ENCODE results near the gene NUFIP2.
"Not testable (repeated sequence)": the region's sequence is repeated elsewhere in the genome, so short reads cannot be mapped to it uniquely, and the experiment has no call there.

The NUFIP2 gene

DNA sequence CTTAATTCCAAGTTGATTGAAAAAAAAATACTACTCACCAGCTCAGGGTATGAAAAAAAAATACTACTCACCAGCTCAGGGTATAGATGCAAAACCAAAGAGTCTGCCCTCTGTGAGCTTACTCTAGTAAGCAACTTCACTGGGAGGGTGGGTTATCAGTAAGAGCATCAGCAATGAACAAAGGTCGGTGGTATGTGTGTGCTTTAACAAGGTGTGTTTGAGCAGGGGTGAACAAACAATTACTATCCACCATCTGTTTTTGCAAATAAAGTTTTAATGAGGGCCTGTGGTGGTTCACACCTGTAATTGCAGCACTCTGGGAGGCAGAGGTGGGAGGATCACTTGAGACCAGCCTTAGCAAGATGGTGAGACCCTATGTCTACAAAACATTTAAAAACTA, 20.0 kb downstream of the NUFIP2 start:
- no peaks in the 10 kb centered on the region for H3K4me1 ChIP-seq (ENCODE audit: control insufficient read depth, insufficient read depth, low read length)
- H3K27me3 ChIP-seq (ENCODE audit: control insufficient read depth, insufficient read depth, low read length): no peaks in the 10 kb centered on the region
- H3K9ac ChIP-seq (ENCODE audit: low read depth, low read length): no peak overlapping the region
- H3K4me3 ChIP-seq (ENCODE audit: low read length): no peak overlapping the region
- H3K36me3 ChIP-seq (ENCODE audit: insufficient read depth, low read length): peaks cover 77% of the 10 kb centered on the region
- H3K9me3 ChIP-seq (replicated peaks; ENCODE audit: low read length): no peaks in the 10 kb centered on the region
- H3K4me2 ChIP-seq (ENCODE audit: low read length): no peak overlapping the region

DNA sequence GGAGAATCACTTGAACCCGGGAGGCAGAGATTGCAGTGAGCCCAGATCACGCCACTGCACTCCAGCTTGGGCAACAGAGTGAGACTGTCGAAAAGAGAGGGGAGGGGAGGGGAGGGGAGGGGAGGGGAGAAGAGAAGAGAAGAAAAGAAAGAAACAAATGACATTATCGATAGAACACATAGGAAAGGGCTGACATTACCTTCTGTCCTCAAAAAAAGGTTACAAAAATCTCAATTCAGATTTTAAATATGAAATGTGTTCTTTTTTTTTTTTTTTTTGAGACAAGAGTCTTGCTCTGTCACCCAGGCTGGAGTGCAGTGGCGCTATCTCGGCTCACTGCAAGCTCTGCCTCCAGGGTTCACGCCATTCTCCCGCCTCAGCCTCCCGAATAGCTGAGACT, 22.0 kb downstream of the NUFIP2 start:
- not testable (repeated sequence) for H3K27me3 ChIP-seq (ENCODE audit: control insufficient read depth, insufficient read depth, low read length); H3K9me3 ChIP-seq (replicated peaks; ENCODE audit: low read length); H3K9ac ChIP-seq (ENCODE audit: low read depth, low read length); H3K4me3 ChIP-seq (ENCODE audit: low read length); H3K4me2 ChIP-seq (ENCODE audit: low read length); H3K4me1 ChIP-seq (ENCODE audit: control insufficient read depth, insufficient read depth, low read length)
- H3K36me3 ChIP-seq (ENCODE audit: insufficient read depth, low read length): peaks cover 69% of the 10 kb centered on the region

DNA sequence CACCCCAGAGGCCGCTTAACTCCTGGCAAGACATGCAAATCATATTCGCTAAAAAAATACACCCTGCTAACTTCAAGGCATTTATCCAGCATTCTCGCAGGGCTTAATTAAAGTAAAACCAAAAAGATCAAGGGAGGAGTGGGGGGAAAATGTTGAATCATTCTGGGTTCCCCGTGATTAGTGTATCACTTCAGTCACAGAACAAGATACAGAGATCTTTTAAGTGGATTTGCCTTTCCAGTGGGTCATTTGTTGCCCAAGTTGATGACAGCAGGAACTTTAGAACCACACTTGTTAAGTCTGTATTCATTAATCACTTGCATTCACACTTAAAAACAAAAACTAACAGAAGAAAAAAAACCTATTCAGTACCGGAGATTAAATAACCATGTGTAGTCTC, 30.0 kb downstream of the NUFIP2 start:
- no peaks in the 10 kb centered on the region for H3K9me3 ChIP-seq (replicated peaks; ENCODE audit: low read length)
- H3K27me3 ChIP-seq (ENCODE audit: control insufficient read depth, insufficient read depth, low read length): no peaks in the 10 kb centered on the region
- H3K4me2 ChIP-seq (ENCODE audit: low read length): no peak overlapping the region
- no peak overlapping the region for H3K9ac ChIP-seq (ENCODE audit: low read depth, low read length)
- H3K4me1 ChIP-seq (ENCODE audit: control insufficient read depth, insufficient read depth, low read length): peaks cover 4% of the 10 kb centered on the region
- peaks cover 75% of the 10 kb centered on the region for H3K36me3 ChIP-seq (ENCODE audit: insufficient read depth, low read length)
- H3K4me3 ChIP-seq (ENCODE audit: low read length): no peak overlapping the region

DNA sequence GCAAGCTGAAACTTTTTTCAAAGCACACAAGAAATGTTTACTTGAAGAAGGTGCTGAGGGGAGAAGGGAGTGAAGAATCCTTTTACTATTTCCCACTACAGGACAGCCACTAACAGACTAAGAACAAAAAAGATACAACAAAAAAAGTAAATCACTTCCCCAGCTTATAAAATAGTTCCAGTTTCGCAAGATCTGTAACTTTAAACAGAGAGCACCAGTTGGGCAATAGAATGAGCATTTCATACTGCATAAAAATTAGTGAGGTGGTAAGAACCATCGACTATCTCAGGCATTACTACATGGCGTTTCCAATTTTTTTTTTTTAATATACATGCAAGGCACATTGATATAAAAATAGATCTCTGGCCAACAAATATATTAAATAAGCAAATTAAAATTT, 36.2 kb downstream of the NUFIP2 start:
- Histone ChIP-seq H3K4me1 (ENCODE audit: control insufficient read depth, insufficient read depth, low read length) (peaks cover 52% of the 10 kb centered on the region), H3K36me3 (ENCODE audit: insufficient read depth, low read length) (peaks cover 40% of the 10 kb centered on the region), H3K9me3 (replicated peaks; ENCODE audit: low read length) (no peaks in the 10 kb centered on the region), H3K4me3 (ENCODE audit: low read length) (peak overlapping the region; percentile 6), H3K27me3 (ENCODE audit: control insufficient read depth, insufficient read depth, low read length) (no peaks in the 10 kb centered on the region), H3K4me2 (ENCODE audit: low read length) (peak overlapping the region; percentile 72), H3K9ac (ENCODE audit: low read depth, low read length) (peak overlapping the region; percentile 43)

DNA sequence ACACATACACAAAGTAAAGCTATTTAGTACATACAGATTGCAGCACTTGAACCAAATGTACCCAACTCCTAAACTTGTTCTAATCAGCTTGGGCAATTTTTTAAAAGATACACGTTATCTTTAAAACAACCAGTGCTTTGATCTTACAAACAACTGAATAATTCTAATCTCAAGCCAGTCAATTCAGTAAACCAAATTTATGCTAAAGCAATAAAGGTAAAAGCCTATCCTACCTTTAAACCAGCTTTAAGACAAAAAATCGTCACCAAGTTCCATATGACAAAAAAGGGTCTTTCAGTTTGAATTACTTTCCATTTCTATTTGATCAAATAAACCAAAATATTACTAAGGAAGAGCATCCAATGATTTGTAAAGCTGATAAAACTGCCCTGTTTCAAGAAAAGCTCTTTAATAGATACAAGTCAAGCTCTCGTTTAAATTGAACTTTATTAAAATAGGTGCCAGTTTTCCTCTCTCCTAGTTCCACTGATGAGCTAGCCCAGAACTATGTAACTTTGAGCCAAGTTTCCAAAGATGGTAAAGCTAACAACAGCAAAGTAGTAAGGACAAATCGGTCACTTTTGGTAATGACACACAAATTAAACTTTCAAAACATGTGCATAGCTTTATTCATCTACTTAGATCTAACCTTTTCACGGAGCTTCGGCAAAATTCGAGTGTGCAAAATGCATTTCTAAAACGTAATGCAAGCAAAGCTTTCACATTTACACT, 37.0 kb downstream of the NUFIP2 start:
- H3K27me3 ChIP-seq (ENCODE audit: control insufficient read depth, insufficient read depth, low read length): no peaks in the 10 kb centered on the region
- no peaks in the 10 kb centered on the region for H3K9me3 ChIP-seq (replicated peaks; ENCODE audit: low read length)
- H3K4me2 ChIP-seq (ENCODE audit: low read length): peak overlapping the region; percentile 72
- peak overlapping the region; percentile 36 for H3K9ac ChIP-seq (ENCODE audit: low read depth, low read length)
- H3K4me1 ChIP-seq (ENCODE audit: control insufficient read depth, insufficient read depth, low read length): peaks cover 60% of the 10 kb centered on the region
- peak overlapping the region; percentile 11 for H3K4me3 ChIP-seq (ENCODE audit: low read length)
- H3K36me3 ChIP-seq (ENCODE audit: insufficient read depth, low read length): peaks cover 33% of the 10 kb centered on the region

DNA sequence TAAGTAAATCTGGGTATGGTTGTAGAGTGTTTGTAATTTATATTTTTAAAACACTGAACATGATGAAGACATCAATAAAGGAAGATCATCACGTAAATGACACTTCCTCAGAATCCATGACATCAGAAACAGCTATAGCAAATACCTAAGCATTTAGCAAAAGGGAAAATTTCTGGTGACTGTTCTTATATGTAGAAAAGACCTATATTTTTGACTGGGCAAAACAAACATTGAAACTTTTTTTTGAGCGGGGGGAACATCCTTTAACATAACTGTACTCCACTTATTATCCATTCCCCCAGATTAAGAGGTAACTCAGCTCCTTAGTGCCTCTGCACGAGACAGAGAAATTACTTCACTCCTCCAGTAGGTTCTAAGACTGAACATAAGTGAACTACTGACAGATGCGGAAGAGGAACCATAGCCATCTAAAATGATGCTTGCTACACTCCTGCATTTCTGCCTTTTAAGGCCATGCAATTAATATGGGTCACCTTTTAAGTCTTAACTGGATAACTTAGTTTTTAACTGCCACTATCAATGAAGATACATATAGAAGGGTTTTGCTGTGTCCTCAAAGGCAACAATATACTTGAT, 37.9 kb downstream of the NUFIP2 start:
- no peak overlapping the region for H3K4me3 ChIP-seq (ENCODE audit: low read length)
- no peaks in the 10 kb centered on the region for H3K27me3 ChIP-seq (ENCODE audit: control insufficient read depth, insufficient read depth, low read length)
- peaks cover 24% of the 10 kb centered on the region for H3K36me3 ChIP-seq (ENCODE audit: insufficient read depth, low read length)
- peaks cover 66% of the 10 kb centered on the region for H3K4me1 ChIP-seq (ENCODE audit: control insufficient read depth, insufficient read depth, low read length)
- no peak overlapping the region for H3K4me2 ChIP-seq (ENCODE audit: low read length)
- H3K9ac ChIP-seq (ENCODE audit: low read depth, low read length): peak overlapping the region; percentile 14
- H3K9me3 ChIP-seq (replicated peaks; ENCODE audit: low read length): no peaks in the 10 kb centered on the region

DNA sequence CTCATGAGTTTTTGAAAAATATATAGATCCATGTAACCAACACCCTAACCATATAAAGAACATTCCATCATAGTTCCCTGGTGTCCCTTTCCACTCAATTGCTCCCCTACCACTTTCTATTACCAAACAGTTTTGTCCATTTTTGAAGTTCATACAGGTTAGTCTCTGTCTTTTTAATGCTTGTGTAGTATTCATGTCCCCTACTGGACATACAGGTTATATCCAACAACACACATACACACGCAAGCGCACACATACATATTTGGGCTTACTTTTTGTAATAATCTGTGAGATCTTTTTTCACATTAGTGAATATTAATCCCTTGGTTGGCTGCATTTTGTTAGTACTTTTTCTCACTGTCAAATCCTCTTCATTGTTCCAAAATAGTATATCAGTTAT, 40.9 kb downstream of the NUFIP2 start:
- Histone ChIP-seq H3K4me1 (ENCODE audit: control insufficient read depth, insufficient read depth, low read length) (peaks cover 65% of the 10 kb centered on the region), H3K9ac (ENCODE audit: low read depth, low read length) (no peak overlapping the region), H3K36me3 (ENCODE audit: insufficient read depth, low read length) (peaks cover 3% of the 10 kb centered on the region), H3K9me3 (replicated peaks; ENCODE audit: low read length) (no peaks in the 10 kb centered on the region), H3K27me3 (ENCODE audit: control insufficient read depth, insufficient read depth, low read length) (no peaks in the 10 kb centered on the region), H3K4me3 (ENCODE audit: low read length) (no peak overlapping the region), H3K4me2 (ENCODE audit: low read length) (no peak overlapping the region)

DNA sequence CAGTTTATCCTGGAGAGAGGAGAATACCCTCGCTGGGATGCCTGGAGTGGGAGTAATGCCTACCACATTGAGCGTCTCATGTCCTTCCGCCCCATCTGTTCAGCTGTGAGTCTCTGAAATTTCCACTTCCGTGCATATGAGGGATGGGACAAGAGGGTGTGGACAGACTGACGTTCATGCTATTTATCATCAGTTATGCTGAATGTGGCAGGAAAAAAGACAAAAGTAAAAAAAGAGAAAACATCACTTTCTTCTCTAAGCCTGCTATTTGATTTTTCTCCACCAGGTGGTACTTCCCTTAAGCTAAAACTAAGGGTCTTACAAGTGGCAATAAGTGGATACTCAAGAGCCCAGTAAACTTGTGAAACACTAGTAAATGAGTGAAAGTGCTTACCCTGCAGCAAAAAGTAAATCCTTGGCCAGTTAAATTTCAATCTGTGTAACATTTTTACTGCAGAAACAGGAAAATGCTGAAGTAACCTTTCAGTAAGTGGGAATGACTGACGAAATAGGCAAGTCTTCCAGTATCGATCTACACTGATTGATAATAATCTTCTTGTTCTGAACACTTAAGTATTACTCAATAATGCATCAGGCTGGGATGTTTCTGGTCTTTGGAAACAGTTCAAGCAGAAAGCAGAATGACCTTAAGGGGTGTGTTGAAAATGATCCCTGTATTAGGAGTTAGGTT, 41.7 kb downstream of the NUFIP2 start:
- Histone ChIP-seq H3K4me1 (ENCODE audit: control insufficient read depth, insufficient read depth, low read length) (peaks cover 57% of the 10 kb centered on the region), H3K36me3 (ENCODE audit: insufficient read depth, low read length) (peaks cover 3% of the 10 kb centered on the region), H3K27me3 (ENCODE audit: control insufficient read depth, insufficient read depth, low read length) (no peaks in the 10 kb centered on the region), H3K4me2 (ENCODE audit: low read length) (no peak overlapping the region), H3K9me3 (replicated peaks; ENCODE audit: low read length) (no peaks in the 10 kb centered on the region), H3K9ac (ENCODE audit: low read depth, low read length) (no peak overlapping the region), H3K4me3 (ENCODE audit: low read length) (no peak overlapping the region)

DNA sequence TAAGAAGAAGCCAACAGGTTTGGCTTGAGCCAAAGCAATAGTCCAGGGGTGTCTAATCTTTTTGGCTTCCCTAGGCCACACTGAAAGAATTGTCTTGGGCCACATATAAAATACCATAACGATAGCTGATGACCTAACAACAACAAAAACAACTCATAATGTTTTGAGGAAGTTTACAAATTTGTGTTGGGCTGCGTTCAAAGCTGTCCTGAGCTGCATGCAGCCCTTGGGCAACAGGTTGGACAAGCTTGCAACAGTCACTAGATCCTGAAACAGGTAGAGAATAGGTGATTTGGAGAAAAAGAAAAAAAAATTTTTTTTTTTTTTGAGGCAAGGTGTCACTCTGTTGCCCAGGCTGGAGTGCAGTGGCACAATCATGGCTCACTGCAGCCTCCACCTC, 42.8 kb downstream of the NUFIP2 start:
- no peak overlapping the region for H3K4me3 ChIP-seq (ENCODE audit: low read length)
- H3K4me2 ChIP-seq (ENCODE audit: low read length): no peak overlapping the region
- no peaks in the 10 kb centered on the region for H3K9me3 ChIP-seq (replicated peaks; ENCODE audit: low read length)
- H3K4me1 ChIP-seq (ENCODE audit: control insufficient read depth, insufficient read depth, low read length): peaks cover 46% of the 10 kb centered on the region
- H3K36me3 ChIP-seq (ENCODE audit: insufficient read depth, low read length): peaks cover 3% of the 10 kb centered on the region
- no peak overlapping the region for H3K9ac ChIP-seq (ENCODE audit: low read depth, low read length)
- no peaks in the 10 kb centered on the region for H3K27me3 ChIP-seq (ENCODE audit: control insufficient read depth, insufficient read depth, low read length)

DNA sequence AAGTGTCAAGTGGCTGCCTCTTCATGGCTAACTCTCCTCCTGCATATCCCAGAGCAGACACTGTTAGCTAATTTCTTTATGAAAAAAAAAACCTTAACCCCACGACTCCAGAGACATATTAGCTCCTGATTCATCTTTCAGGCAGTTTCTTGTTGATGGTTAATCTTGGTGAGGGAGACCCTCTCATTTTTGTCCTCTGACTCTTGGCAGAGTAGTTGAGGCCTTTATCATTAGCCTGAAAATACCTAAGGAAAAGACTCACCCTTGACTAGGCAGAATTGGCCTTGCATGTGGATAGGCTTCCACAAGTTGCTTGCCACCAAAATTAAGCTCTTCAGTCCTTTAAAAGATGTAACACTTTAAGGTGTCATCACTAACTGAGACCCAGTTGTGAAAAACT, 43.3 kb downstream of the NUFIP2 start:
- Histone ChIP-seq H3K9me3 (replicated peaks; ENCODE audit: low read length) (no peaks in the 10 kb centered on the region), H3K36me3 (ENCODE audit: insufficient read depth, low read length) (no peaks in the 10 kb centered on the region), H3K4me3 (ENCODE audit: low read length) (no peak overlapping the region), H3K4me1 (ENCODE audit: control insufficient read depth, insufficient read depth, low read length) (peaks cover 41% of the 10 kb centered on the region), H3K27me3 (ENCODE audit: control insufficient read depth, insufficient read depth, low read length) (no peaks in the 10 kb centered on the region), H3K4me2 (ENCODE audit: low read length) (no peak overlapping the region), H3K9ac (ENCODE audit: low read depth, low read length) (no peak overlapping the region)

DNA sequence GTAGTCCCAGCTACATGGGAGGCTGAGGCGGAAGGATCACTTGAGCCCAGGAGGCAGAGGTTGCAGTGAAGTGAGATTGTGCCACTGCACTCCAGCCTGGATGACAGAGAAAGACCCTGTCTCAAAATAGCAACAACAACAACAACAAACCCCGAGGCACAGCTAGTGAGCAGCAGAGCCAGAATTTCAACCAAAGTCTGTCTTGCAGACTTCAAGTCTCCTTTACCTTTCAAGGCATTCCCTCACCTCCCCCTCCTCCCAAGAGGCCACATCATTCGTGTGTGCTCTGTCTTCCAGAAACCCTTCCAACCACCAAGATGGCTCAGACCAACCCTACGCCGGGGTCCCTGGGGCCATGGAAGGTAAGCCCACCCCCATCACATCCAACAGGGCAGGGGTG, 45.1 kb downstream of the NUFIP2 start:
- Histone ChIP-seq H3K36me3 (ENCODE audit: insufficient read depth, low read length) (no peaks in the 10 kb centered on the region), H3K4me2 (ENCODE audit: low read length) (no peak overlapping the region), H3K9ac (ENCODE audit: low read depth, low read length) (no peak overlapping the region), H3K4me1 (ENCODE audit: control insufficient read depth, insufficient read depth, low read length) (peaks cover 33% of the 10 kb centered on the region), H3K27me3 (ENCODE audit: control insufficient read depth, insufficient read depth, low read length) (no peaks in the 10 kb centered on the region), H3K9me3 (replicated peaks; ENCODE audit: low read length) (no peaks in the 10 kb centered on the region), H3K4me3 (ENCODE audit: low read length) (no peak overlapping the region)
